Measurements from ENCODE around the gene SLC39A11.

- TF ChIP-seq CTCF (conservative IDR thresholded peaks at IDR 0.05; ENCODE audit: low read length) (no peak), EZH2phosphoT487 (IDR thresholded peaks at IDR 0.05; ENCODE audit: borderline replicate concordance, low read depth, low read length) (no peak)
Observed at GRCh38 chr17:72681844-72682243, 410.6 kb downstream of the SLC39A11 start.

Data from OCI-LY7 (cell line).